Measurements from ENCODE around the gene PTPRM. TPM values are rescaled to one million over a fixed set of nuclear protein-coding genes. Genes with fewer than 3 reads are reported as not detected.

The PTPRM gene
- total and polyA plus RNA-seq, 2 of the 8 experiments (the other 6 are each of a cell fraction or from before 2014, with no cell fraction given): 4.1 to 7.0 TPM

GRCh38 chr18:8406186-8406867 lies 839.2 kb downstream of the PTPRM start:
- Histone ChIP-seq H3K79me2 (ENCODE audit: control insufficient read depth in 1 of 2, insufficient read depth in 2 of 2, low read length in 2 of 2) (no peaks in the 10 kb centered on the region), H3K23me2 (ENCODE audit: low read depth, low read length) (no peaks in the 10 kb centered on the region), H3K4me3 (ENCODE audit: extremely low read depth in 1 of 4, insufficient read depth in 2 of 4, low read depth in 3 of 4, low read length in 4 of 4) (no peak overlapping the region), H3K4me2 (ENCODE audit: insufficient read depth in 1 of 2, low read depth in 2 of 2, low read length in 2 of 2) (no peak overlapping the region), H4K5ac (ENCODE audit: insufficient read length, low read depth, low read length) (no peak overlapping the region), H3K4me1 (replicated peaks in 1 of 4; ENCODE audit: control insufficient read depth in 3 of 4, insufficient read depth in 4 of 4, low read length in 3 of 4) (peaks cover 0 to 8% (median 0%) of the 10 kb centered on the region in 4 experiments; a peak in 2 of 7 replicates), H3K9me3 (ENCODE audit: insufficient read depth in 2 of 2, low read depth in 1 of 2, low read length in 1 of 2) (peaks cover 0 to 8% of the 10 kb centered on the region in 2 experiments; a peak in 2 of 4 replicates), H3K18ac (ENCODE audit: extremely low read depth, low read length) (no peak overlapping the region), H2BK120ac (replicated peaks; ENCODE audit: low read depth, low read length) (no peak overlapping the region), H4K91ac (replicated peaks; ENCODE audit: insufficient read length, low read length) (no peak overlapping the region), H3K56ac (replicated peaks; ENCODE audit: insufficient read length, low read depth, low read length) (no peak overlapping the region), H2BK5ac (ENCODE audit: low read depth, low read length) (no peak overlapping the region), H2BK12ac (ENCODE audit: low read depth, low read length) (no peak overlapping the region), H4K20me1 (replicated peaks in 1 of 2; ENCODE audit: control insufficient read depth in 1 of 2, insufficient read depth in 2 of 2, low read length in 2 of 2) (no peaks in the 10 kb centered on the region), H3K27me3 (replicated peaks in 1 of 4; ENCODE audit: control insufficient read depth in 3 of 4, extremely low read depth in 1 of 4, insufficient read depth in 3 of 4, low read length in 3 of 4) (no peaks in the 10 kb centered on the region; a peak in 1 of 7 replicates), H3K79me1 (ENCODE audit: low read depth, low read length) (no peaks in the 10 kb centered on the region; the same call in 1 of the 2 replicates), H3K9ac (replicated peaks in 1 of 4; ENCODE audit: extremely low read depth in 1 of 4, low read depth in 3 of 4, low read length in 3 of 4) (no peak overlapping the region), H2BK15ac (ENCODE audit: low read length) (no peak overlapping the region), H3K27ac (ENCODE audit: low read depth, low read length) (no peak overlapping the region), H3K4ac (replicated peaks; ENCODE audit: insufficient read length, low read depth, low read length) (no peak overlapping the region), H2AK5ac (ENCODE audit: low read depth, low read length) (no peak overlapping the region), H3K36me3 (ENCODE audit: control insufficient read depth in 2 of 4, insufficient read depth in 4 of 4, low read length in 3 of 4) (no peaks in the 10 kb centered on the region), H2AFZ (ENCODE audit: low read length) (no peak overlapping the region), H4K8ac (ENCODE audit: extremely low read depth, insufficient read depth, low read length) (no peak overlapping the region), H3K14ac (ENCODE audit: insufficient read length) (no peak overlapping the region), H2BK20ac (ENCODE audit: low read length) (no peak overlapping the region), H3K23ac (ENCODE audit: insufficient read length) (no peak overlapping the region)
- CTCF ChIA-PET (ENCODE audit: partially characterized antibody): interaction anchor here (1.0 to 1.9 kb wide), 4 partner anchors 9 to 72 kb away, joined by 3 to 5 read pairs (median 4); no protein-coding TSS in a partner anchor
- POLR2A ChIA-PET (ENCODE audit: partially characterized antibody): no interaction called here
- DNase-seq (ENCODE audit: low read depth in 1 of 2, low spot score in 2 of 2) (no peak), FAIRE-seq (no peak)
- WGBS, 2 experiments (ENCODE audit: extremely low coverage in 1 of 2, insufficient coverage in 1 of 2, insufficient read length in 1 of 2, insufficient replicate concordance in 2 of 2, low coverage in 1 of 2, low lambda C conversion rate in 2 of 2, missing lambda C conversion rate in 1 of 2): 93% methylated on average over 10 of the region's 10 CpGs; no CpG with 5 or more reads in 1 of the 2 experiments
- TF ChIP-seq SRF (IDR thresholded peaks at IDR 0.05; ENCODE audit: low read depth, low read length) (no peak), SIRT6 (IDR thresholded peaks at IDR 0.05; ENCODE audit: low read length) (no peak), USF2 (IDR thresholded peaks at IDR 0.05; ENCODE audit: low read length) (no peak), ZNF274 (IDR thresholded peaks at IDR 0.05; ENCODE audit: borderline replicate concordance, extremely low read depth, low read length) (no peak), SP1 (IDR thresholded peaks at IDR 0.05; ENCODE audit: low read depth, low read length) (no peak), SUZ12 (IDR thresholded peaks at IDR 0.05; ENCODE audit: low read length) (no peak), RNF2 (IDR thresholded peaks at IDR 0.05; ENCODE audit: borderline replicate concordance, low read depth, low read length, missing control alignments, poor library complexity, severe bottlenecking) (no peak), EZH2 (IDR thresholded peaks at IDR 0.05; ENCODE audit: low read depth, low read length, severe bottlenecking) (no peak), E2F6 (IDR thresholded peaks at IDR 0.05) (no peak), MAFK (IDR thresholded peaks at IDR 0.05; ENCODE audit: low read depth, low read length) (no peak)
